ENCODE results near the gene VWA8.

GRCh38 chr13:41648314-41648935 lies 312.5 kb downstream of the VWA8 start:
- no peak for TF ChIP-seq CTCF (IDR thresholded peaks at IDR 0.05; ENCODE audit: low read length)
- no peak for TF ChIP-seq EZH2 (optimal IDR thresholded peaks at IDR 0.05; ENCODE audit: low read depth, low read length)
- TF ChIP-seq EZH2phosphoT487 (IDR thresholded peaks at IDR 0.05; ENCODE audit: low read length) = no peak
